ENCODE data around the gene STBD1. TPM values are rescaled to one million over a fixed set of nuclear protein-coding genes. Genes with fewer than 3 reads are reported as not detected.

Gene STBD1
- polyA plus RNA-seq, 1 of the 3 experiments (the other 2 are of a cell fraction) = 1.6 TPM

DNA sequence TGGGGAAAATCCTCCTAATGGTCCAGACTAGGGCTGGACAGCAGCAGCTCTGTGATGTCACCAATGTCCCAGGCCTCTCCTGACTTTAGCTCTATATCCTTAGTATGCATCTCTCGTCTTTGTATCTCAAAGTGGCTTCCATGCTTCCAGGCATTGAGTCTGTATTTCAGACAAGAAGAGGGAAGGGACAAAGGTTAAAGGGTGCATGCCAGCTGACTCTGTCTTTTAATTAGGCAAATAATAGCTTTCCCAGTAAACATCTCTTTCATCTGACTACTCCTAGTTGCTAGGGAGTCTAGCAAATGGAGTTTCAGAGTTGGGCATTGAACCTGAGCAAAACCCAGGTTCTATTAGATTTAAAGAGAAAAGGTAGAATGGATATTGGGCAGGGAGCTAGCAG lies 49.6 kb upstream of the STBD1 start:
- H3K9me2 ChIP-seq = no peaks in the 10 kb centered on the region
- no peaks in the 10 kb centered on the region for H3K9me3 ChIP-seq
- H3K4me3 ChIP-seq (ENCODE audit: low read depth in 2 of 2, low read length in 1 of 2) = no peak overlapping the region
- ChIA-PET CTCF (no interaction called here), POLR2A (no interaction called here)
- H4K20me1 ChIP-seq (ENCODE audit: insufficient read depth) = no peaks in the 10 kb centered on the region
- no peak overlapping the region for H3K27ac ChIP-seq (ENCODE audit: low read depth in 2 of 2, low read length in 1 of 2)
- WGBS (ENCODE audit: low lambda C conversion rate) = 44% methylated on average over 1 of the region's 1 CpG
- no peak overlapping the region for H3K4me2 ChIP-seq
- TF ChIP-seq, protein P1, sequence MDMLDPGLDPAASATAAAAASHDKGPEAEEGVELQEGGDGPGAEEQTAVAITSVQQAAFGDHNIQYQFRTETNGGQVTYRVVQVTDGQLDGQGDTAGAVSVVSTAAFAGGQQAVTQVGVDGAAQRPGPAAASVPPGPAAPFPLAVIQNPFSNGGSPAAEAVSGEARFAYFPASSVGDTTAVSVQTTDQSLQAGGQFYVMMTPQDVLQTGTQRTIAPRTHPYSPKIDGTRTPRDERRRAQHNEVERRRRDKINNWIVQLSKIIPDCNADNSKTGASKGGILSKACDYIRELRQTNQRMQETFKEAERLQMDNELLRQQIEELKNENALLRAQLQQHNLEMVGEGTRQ (IDR thresholded peaks at IDR 0.05; ENCODE audit: borderline replicate concordance, low read depth, low read length) = no peak
- TF ChIP-seq FOSL2 (IDR thresholded peaks at IDR 0.05; ENCODE audit: borderline replicate concordance, low read depth) (no peak), GATA2 (CRISPR knock-in tag; IDR thresholded peaks at IDR 0.05) (no peak), TAF1 (IDR thresholded peaks at IDR 0.05; ENCODE audit: borderline replicate concordance, low read depth, low read length) (no peak), SIN3A (IDR thresholded peaks at IDR 0.05; ENCODE audit: borderline replicate concordance, low read depth, low read length) (no peak), NFIC (IDR thresholded peaks at IDR 0.05; ENCODE audit: borderline replicate concordance) (no peak), RXRA (IDR thresholded peaks at IDR 0.05; ENCODE audit: borderline replicate concordance, low read depth) (no peak), YY1 (IDR thresholded peaks at IDR 0.05; ENCODE audit: low read depth) (no peak), SMC3 (IDR thresholded peaks at IDR 0.05; ENCODE audit: low read depth, low read length) (no peak), MEF2A (IDR thresholded peaks at IDR 0.05; ENCODE audit: borderline replicate concordance, low read depth) (no peak), CHD2 (IDR thresholded peaks at IDR 0.05; ENCODE audit: low read length, partially characterized antibody) (no peak)
- no peaks in the 10 kb centered on the region for H3K36me3 ChIP-seq (replicated peaks in 1 of 2; ENCODE audit: control insufficient read depth in 1 of 2, insufficient read depth in 2 of 2, low read length in 1 of 2)
- peaks cover 8% of the 10 kb centered on the region; the same call in 1 of the 2 replicates for H3K27me3 ChIP-seq (ENCODE audit: insufficient read depth)
- no peaks in the 10 kb centered on the region for H3K79me2 ChIP-seq (ENCODE audit: insufficient read depth)
- peaks cover 0 to 4% of the 10 kb centered on the region in 2 experiments; a peak in 1 of 4 replicates for H3K4me1 ChIP-seq (ENCODE audit: control insufficient read depth in 1 of 2, insufficient read depth in 2 of 2, low read depth in 1 of 2, low read length in 1 of 2)
- H2AFZ ChIP-seq (ENCODE audit: low read depth) = no peak overlapping the region
- H3K9ac ChIP-seq = no peak overlapping the region
- no peak for DNase-seq
- H3F3A ChIP-seq (replicated peaks; ENCODE audit: insufficient read depth) = no peaks in the 10 kb centered on the region

DNA sequence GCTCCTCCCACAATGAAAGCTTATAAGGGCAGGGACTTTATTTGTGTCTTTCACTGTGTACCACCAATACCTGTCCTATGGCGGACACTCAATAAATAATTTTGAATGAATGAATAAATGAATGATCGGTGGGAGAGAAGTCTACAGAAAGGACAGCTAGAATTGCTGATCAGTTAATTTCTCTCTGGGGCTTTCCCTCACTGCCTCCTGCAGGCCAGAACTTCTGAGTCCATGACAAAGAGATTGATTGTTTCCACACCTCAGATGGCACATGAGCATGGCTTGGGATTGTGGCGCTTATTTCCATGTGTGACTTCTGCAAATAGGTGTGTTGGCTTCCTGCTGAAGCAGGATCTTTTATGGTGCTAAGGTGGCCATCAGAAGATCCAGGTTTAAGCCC lies 48.7 kb upstream of the STBD1 start:
- no peak for DNase-seq
- Histone ChIP-seq H4K20me1 (ENCODE audit: insufficient read depth) (no peaks in the 10 kb centered on the region), H3K9me3 (no peaks in the 10 kb centered on the region), H3K9ac (no peak overlapping the region), H3K79me2 (ENCODE audit: insufficient read depth) (no peaks in the 10 kb centered on the region), H3K4me1 (ENCODE audit: control insufficient read depth in 1 of 2, insufficient read depth in 2 of 2, low read depth in 1 of 2, low read length in 1 of 2) (no peaks in the 10 kb centered on the region), H3K4me3 (ENCODE audit: low read depth in 2 of 2, low read length in 1 of 2) (no peak overlapping the region), H3K27ac (ENCODE audit: low read depth in 2 of 2, low read length in 1 of 2) (no peak overlapping the region), H3K36me3 (replicated peaks in 1 of 2; ENCODE audit: control insufficient read depth in 1 of 2, insufficient read depth in 2 of 2, low read length in 1 of 2) (no peaks in the 10 kb centered on the region), H3F3A (replicated peaks; ENCODE audit: insufficient read depth) (no peaks in the 10 kb centered on the region), H3K4me2 (no peak overlapping the region), H2AFZ (ENCODE audit: low read depth) (no peak overlapping the region), H3K27me3 (ENCODE audit: insufficient read depth) (no peaks in the 10 kb centered on the region; the same call in 1 of the 2 replicates), H3K9me2 (no peaks in the 10 kb centered on the region)
- CTCF ChIA-PET = no interaction called here
- WGBS (ENCODE audit: low lambda C conversion rate) = 85% methylated on average over 2 of the region's 3 CpGs
- POLR2A ChIA-PET = no interaction called here
- TF ChIP-seq GATA2 (CRISPR knock-in tag; IDR thresholded peaks at IDR 0.05) (no peak), RAD21 (IDR thresholded peaks at IDR 0.05; ENCODE audit: low read length) (no peak), FOSL2 (IDR thresholded peaks at IDR 0.05; ENCODE audit: borderline replicate concordance, low read depth) (no peak), SMC3 (IDR thresholded peaks at IDR 0.05; ENCODE audit: low read depth, low read length) (no peak), CHD2 (IDR thresholded peaks at IDR 0.05; ENCODE audit: low read length, partially characterized antibody) (no peak), TCF12 (IDR thresholded peaks at IDR 0.05) (no peak), ELF1 (IDR thresholded peaks at IDR 0.05) (no peak), NFIC (IDR thresholded peaks at IDR 0.05; ENCODE audit: borderline replicate concordance) (no peak), FOXJ3 (CRISPR knock-in tag; IDR thresholded peaks at IDR 0.05) (no peak), TEAD4 (IDR thresholded peaks at IDR 0.05; ENCODE audit: borderline replicate concordance, insufficient read depth) (no peak), EZH2phosphoT487 (IDR thresholded peaks at IDR 0.05; ENCODE audit: borderline replicate concordance, low read depth) (no peak), RFX5 (IDR thresholded peaks at IDR 0.05; ENCODE audit: low read length) (no peak)
- TF ChIP-seq, protein P1 (IDR thresholded peaks at IDR 0.05; ENCODE audit: borderline replicate concordance, low read depth, low read length) = no peak
- TF ChIP-seq, protein P2, sequence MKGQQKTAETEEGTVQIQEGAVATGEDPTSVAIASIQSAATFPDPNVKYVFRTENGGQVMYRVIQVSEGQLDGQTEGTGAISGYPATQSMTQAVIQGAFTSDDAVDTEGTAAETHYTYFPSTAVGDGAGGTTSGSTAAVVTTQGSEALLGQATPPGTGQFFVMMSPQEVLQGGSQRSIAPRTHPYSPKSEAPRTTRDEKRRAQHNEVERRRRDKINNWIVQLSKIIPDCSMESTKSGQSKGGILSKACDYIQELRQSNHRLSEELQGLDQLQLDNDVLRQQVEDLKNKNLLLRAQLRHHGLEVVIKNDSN (IDR thresholded peaks at IDR 0.05; ENCODE audit: borderline replicate concordance, low read depth) = no peak
- TF ChIP-seq, protein P3, sequence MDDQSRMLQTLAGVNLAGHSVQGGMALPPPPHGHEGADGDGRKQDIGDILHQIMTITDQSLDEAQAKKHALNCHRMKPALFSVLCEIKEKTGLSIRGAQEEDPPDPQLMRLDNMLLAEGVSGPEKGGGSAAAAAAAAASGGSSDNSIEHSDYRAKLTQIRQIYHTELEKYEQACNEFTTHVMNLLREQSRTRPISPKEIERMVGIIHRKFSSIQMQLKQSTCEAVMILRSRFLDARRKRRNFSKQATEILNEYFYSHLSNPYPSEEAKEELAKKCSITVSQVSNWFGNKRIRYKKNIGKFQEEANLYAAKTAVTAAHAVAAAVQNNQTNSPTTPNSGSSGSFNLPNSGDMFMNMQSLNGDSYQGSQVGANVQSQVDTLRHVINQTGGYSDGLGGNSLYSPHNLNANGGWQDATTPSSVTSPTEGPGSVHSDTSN (IDR thresholded peaks at IDR 0.05) = no peak
- TF ChIP-seq, protein P4, sequence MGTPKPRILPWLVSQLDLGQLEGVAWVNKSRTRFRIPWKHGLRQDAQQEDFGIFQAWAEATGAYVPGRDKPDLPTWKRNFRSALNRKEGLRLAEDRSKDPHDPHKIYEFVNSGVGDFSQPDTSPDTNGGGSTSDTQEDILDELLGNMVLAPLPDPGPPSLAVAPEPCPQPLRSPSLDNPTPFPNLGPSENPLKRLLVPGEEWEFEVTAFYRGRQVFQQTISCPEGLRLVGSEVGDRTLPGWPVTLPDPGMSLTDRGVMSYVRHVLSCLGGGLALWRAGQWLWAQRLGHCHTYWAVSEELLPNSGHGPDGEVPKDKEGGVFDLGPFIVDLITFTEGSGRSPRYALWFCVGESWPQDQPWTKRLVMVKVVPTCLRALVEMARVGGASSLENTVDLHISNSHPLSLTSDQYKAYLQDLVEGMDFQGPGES (IDR thresholded peaks at IDR 0.05; ENCODE audit: low read depth, low read length) = no peak
